HL-60 (cell line): ENCODE data around the gene PER3.

Source experiments
- CTCF ChIP-seq: IDR thresholded peaks from one replicate; pipeline ENCODE4 v1.5.1; 2011; ENCODE audit warnings: low read length, control low read depth, inconsistent platforms; ENCODE audit not compliant: insufficient read depth
- GABPA ChIP-seq: IDR thresholded peaks from 2 replicates; pipeline ENCODE4 v1.6.1; 2012; ENCODE audit warnings: low read depth
- POLR2AphosphoS5 ChIP-seq: IDR thresholded peaks from 2 replicates; pipeline ENCODE4 v1.6.1; 2012; ENCODE audit warnings: low read depth
- REST ChIP-seq: IDR thresholded peaks from 2 replicates; pipeline ENCODE4 v1.6.1; 2012; ENCODE audit warnings: low read depth; ENCODE audit not compliant: insufficient replicate concordance
- SPI1 ChIP-seq: IDR thresholded peaks from 2 replicates; pipeline ENCODE4 v1.6.1; 2012; ENCODE audit warnings: low read depth, mild to moderate bottlenecking, borderline replicate concordance

- TF ChIP-seq CTCF (no peak), REST (no peak), POLR2AphosphoS5 (no peak), GABPA (no peak), SPI1 (no peak)
Measured at GRCh38 chr1:7885513-7886404, 101.7 kb downstream of the PER3 start.
